HG02642 (cell line): ENCODE measurements around the gene KIFC1.
A peak's percentile ranks its signal among the peaks of the same experiment; 100 is the strongest.

Experiments used
- ATAC-seq: cut with Tn5 transposase; IDR thresholded peaks from one replicate; pipeline ENCODE4 v1.9.1; 2021; ENCODE audit warnings: mild to moderate bottlenecking; ENCODE audit not compliant: unreplicated experiment, poor library complexity

KIFC1 gene

DNA sequence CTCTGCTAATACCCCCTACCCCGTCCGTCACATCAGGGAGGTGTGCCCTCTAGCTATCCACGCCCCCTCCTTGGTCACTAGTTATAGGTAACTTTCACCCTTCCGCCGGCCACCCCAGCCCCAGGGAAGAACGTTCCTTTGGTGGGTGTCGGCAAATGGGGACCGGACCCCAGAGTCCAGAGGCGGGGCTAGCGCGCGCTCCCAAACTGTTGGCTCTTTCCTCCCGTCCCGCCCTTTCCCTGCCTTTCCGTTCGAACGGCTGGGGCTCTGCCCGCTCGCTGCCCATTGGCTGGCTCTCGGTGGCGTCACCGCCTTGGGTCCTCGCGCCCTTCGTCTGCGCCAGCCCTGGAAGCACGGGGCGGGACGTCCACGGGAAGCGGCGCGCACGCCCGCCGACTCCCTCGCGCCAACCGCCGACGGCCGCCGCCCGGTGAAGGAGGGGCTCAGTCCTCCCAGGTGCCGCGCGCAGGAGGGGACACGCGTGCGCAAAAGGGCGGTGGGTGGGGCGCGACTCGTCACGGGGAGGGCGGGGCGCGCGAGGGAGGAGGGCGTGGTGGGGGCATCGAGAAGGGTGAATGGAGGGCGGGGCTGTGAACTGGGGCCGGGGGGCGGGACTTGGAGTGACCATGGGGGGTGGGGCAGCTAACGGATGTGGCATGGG, 18.6 kb downstream of the KIFC1 start:
- peak; percentile 86 for ATAC-seq

DNA sequence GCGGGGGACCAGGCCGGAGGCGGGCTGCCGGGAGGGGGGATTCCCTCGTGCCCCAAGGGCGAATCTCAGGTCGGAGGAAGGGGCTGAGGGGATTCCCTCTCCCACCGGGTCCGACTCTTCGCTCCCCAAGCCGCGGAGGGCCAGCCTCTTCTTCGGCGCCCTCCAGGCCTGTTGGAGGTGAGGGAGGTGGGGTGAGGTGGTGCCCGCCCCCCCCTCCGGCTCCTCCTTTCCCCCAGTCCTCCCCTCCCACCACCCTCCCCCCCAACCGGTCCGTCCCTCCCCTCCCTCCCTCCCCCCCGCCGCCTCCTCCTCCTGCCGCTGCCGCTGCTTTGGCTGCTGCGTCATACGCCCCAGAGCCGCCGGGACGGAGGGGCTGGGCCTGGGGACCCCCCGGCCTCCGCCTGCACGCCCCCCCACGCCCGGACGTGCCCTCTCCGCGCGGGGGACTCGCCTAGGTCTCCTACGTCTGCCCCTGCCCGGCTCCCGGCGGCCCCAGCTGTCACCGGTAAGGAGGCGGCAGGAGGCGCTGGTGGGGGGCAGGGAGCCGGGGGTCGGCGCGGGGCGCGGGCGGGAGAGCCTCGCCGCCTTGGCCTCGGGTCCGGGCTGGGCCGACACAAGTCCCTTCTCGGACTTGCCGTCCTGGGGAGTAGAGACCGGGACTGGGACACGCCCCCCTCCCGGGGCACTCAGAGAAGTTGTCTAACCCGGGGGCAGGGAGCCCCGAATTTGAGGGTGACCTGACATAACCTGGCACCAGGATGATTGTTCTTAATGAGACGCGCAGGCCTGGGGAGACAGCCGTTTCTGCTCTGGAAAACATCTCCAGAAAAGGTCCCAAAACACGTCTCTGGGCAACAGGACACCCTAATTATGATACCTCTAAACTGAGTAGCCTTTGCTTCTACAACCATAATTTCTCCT, 19.3 kb downstream of the KIFC1 start, which contains the start of gene PHF1:
Gene PHF1 (plus strand): TSS at position 304 of the 921 bp plus-strand sequence. CDS start 1,250 bp downstream, outside the sequence.
- ATAC-seq = peak; percentile 38

DNA sequence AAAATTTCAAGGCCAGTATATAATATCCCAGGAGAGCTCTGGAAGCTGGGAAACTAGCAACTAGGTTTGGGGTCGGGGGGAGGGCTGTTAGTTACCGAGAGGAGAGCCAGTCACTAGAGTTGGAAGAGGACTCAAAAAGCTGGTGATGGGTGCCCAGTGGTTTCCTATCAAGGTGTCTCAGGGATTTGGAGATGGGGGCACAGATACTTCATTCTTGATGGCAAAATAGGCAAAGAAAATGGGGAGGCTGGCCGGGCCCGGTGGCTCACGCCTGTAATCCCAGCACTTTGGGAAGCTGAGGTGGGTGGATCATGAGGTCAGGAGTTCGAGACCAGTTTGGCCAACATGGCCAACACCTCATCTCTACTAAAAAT, 20.0 kb downstream of the KIFC1 start:
- no peak for ATAC-seq

DNA sequence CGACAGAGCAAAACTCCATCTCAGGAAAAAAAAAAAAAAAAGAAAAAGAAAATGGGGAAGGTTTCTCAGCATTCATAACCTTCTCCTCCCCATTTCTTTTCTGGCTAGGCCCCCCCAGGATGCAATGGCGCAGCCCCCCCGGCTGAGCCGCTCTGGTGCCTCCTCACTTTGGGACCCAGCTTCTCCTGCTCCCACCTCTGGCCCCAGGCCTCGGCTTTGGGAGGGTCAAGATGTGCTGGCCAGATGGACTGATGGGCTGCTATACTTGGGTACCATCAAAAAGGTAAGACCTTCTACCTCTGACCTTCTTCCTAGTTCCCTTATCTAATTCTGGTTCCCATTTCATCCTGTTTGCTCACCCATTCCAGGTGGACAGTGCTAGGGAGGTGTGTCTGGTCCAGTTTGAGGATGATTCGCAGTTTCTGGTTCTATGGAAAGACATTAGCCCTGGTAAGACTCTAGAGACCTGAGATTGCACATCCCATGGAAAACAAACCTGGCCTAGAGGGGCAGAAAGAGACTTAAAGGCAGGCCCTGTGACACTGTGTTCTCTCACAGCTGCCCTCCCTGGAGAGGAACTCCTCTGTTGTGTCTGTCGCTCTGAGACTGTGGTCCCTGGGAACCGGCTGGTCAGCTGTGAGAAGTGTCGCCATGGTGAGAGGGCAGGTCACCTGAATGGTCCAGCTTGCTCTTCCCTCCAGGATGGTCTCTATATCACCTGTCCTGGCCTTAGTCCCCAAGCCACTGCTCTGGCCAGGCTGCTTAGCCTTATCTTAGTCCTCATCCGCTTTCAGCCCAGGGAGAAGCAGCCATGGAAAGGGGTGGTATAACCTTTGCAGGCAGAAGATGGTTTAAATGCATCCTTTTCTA, 20.8 kb downstream of the KIFC1 start:
- ATAC-seq = no peak

DNA sequence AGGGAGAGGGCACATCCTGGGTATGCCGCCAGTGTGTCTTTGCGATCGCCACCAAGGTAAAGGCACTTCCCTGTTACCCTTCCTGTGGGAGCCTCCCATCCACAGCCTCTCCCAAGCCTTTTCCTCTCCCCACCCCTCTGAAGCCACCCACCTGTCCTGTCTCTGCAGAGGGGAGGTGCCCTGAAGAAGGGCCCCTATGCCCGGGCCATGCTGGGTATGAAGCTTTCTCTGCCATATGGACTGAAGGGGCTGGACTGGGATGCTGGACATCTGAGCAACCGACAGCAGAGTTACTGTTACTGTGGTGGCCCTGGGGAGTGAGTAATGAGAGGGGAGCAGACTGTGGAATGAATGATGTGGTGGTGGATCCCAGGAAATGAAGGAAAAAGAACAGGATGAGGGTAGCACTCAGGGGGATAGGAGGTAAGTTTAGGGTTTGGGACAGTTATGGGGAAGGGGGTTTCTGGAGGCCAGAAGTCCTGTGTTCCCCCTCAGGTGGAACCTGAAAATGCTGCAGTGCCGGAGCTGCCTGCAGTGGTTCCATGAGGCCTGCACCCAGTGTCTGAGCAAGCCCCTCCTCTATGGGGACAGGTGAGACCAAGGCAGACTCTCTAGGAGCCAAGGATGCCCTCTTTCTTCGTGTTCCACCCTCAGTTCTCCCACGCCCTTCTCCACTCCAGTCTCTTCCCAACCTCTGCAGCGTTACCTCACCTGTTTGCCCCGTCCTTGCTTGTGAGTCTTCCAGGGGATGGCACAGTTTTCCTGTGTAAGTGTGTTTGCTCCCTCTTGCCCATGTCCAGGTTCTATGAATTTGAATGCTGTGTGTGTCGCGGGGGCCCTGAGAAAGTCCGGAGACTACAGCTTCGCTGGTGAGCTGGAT, 21.9 kb downstream of the KIFC1 start:
- no peak for ATAC-seq

DNA sequence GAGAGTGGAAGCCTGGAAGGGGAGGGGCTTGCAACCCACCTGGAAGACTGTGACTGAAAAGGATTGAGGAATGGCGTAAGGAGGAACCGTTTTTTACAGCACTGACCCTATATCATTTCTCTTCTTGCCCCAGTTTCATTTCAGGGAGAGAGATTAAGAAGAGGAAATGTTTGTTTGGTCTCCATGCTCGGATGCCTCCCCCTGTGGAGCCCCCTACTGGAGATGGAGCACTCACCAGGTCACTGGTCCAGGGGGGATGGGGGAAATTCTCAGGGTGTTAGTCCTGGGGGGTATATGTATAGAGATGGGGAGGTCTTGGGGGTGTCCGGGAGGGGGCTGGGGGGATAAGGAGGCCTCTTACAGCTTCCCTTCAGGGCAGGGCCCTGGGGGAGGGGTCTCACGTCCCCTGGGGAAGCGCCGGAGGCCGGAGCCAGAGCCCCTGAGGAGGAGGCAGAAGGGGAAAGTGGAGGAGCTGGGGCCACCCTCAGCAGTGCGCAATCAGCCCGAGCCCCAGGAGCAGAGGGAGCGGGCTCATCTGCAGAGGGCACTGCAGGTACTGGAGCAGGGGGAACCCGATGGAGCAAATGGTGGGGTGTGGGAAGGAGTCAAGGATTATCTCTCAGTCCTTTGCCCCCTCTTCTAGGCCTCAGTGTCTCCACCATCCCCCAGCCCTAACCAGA, 23.1 kb downstream of the KIFC1 start:
- no peak for ATAC-seq

DNA sequence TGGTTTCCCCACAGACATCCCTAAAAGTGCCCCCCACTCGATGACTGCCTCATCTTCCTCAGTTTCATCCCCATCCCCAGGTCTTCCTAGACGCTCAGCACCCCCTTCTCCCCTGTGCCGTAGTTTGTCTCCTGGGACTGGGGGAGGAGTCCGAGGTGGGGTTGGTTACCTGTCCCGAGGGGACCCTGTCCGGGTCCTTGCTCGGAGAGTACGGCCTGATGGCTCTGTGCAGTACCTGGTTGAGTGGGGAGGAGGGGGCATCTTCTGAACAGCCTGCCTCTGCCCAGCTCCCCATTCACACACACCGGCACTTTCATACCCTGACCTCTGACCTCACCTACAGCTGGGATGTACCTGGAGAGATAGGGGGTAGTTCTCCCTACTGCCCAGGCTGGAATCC, 24.2 kb downstream of the KIFC1 start:
- ATAC-seq = no peak

DNA sequence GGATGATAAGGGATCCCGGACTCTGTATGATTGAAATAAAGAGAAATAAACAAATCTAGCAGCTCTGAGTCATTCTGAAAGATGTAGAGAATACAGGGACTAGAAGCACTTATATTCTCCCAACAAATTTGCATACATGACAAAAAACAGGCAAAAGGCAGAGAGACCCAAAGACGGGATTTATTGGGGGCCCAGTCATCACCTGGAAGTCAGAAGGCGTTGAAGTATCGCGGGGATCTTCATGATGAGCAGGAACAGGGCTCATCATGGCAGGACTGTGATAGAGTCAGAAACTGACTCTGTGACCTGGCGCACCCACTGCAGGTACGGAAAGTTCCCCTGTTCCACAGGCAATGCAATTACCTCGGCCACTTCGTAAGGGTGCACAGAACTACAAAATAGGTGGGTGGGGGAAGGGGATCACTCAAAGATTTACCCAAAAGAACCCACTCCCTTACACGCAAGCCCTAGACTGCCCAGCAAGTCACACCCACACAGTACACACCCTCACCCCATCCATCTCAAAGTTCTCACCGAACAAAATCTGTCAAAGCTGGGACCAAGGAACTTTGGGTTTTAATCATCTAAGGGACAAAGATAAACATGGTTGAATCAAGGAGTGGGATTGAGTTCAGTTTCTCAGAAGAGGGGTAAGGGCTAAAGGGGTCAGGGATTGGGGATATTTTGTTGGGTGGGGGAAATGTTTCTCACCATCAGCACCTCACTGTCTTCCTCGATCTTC, 24.9 kb downstream of the KIFC1 start:
- ATAC-seq = no peak

DNA sequence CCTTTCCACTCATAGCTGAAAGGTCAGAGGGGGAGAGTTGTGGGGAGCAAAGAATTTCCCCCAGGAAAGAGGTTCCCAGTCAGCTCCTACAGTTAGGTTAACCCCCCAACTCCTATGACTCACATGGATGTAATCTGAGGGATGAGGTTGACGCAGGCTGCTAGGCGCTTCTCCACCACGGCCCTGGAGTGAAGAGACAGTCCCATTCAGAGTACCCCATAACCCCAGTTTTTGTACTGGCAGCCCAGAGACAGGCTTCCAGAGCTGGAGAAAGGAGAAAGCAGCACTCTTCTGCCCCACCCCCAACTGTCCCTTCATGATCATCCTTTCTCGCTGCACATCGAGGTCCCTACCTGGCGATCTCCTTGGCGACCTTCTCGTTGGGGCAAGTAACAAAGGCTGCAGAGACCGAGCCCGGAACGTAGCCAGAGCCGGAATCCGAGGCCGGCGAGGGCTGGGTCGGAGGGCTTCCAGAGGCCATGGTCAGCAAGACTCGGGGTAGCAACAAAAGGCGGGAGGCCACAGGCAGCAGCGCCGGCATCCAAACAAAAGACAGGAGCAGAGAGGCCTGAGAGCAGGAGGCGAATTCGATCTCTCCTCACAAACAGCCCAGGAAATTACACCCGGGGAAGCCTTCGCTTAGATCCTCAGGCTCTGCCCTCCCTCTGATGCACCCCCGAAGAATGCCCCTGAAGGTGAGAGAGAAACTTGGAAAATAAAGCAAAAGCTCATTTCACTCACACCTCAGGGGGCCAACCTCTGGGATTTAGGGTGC, 25.7 kb downstream of the KIFC1 start:
- ATAC-seq = no peak

DNA sequence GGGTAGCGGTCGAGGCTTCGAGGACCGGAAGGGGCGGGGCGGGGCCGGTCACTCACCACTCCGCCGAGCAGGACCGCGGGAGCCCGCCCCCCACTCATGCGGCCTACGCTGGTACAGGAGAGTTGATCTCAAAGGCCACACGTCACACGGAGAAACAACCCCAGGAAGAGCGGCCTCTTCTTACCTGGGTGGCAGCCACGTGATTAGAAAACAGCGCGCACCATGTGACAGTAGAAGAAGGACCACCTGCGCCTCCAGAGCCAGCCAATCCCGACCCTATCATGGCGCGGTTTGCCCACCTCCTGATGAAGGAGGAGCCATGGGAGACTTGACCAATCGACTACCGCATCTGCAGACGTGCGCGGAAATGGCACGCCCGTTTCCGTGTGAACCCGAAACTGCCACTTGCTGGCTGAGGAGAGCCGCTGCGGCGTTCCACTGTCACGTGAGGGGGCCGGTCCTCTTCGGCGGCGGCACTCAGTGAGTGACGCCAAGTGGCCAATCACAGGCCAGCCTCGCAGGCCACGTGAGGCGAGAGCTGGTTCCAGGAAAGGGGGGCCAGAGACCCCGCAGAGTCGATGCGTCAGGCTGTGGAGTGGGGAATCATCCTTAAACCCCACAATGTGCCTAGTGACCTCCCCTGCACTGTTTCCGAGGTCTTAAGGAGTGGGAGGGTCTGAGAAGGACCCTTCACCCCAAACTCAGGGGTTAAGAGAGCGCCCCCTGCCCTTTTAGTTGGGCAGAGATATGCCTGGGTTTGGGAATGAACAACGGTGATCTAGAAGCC, 26.5 kb downstream of the KIFC1 start, which contains the start of gene CUTA:
Gene CUTA (minus strand): TSS at position 205 of the 787 bp plus-strand sequence. CDS start 107 bp downstream, at position 98.
- ATAC-seq = peak; percentile 88

DNA sequence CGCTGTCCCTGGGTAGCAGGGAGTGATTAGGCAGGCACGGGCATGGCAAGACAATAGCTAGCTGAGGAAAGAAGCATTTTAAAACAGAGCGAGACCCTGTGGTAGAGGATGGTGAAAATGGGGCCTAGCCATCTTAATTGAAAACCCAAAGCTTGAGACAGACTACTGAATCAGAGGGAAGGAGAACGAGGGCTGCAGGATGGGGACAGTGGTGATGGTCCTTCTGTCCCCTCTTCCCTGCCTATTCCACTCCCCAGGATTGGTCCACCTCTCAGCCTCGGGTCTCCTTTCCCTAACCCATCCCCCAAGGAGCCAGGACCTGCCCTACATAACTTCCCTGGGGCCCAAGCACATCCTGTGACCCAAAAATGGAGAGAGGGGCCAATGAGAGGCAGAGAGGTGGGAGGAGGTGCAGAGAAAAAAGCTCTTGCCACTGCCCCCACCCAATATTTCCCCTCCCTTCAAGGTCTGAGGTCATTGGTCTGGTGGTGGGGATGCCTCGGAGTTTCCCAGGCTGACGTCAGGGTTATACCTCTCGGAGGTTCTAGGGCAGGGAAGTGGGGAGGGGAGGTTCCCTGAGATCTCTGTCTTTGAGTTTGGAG, 27.2 kb downstream of the KIFC1 start:
- ATAC-seq = no peak

DNA sequence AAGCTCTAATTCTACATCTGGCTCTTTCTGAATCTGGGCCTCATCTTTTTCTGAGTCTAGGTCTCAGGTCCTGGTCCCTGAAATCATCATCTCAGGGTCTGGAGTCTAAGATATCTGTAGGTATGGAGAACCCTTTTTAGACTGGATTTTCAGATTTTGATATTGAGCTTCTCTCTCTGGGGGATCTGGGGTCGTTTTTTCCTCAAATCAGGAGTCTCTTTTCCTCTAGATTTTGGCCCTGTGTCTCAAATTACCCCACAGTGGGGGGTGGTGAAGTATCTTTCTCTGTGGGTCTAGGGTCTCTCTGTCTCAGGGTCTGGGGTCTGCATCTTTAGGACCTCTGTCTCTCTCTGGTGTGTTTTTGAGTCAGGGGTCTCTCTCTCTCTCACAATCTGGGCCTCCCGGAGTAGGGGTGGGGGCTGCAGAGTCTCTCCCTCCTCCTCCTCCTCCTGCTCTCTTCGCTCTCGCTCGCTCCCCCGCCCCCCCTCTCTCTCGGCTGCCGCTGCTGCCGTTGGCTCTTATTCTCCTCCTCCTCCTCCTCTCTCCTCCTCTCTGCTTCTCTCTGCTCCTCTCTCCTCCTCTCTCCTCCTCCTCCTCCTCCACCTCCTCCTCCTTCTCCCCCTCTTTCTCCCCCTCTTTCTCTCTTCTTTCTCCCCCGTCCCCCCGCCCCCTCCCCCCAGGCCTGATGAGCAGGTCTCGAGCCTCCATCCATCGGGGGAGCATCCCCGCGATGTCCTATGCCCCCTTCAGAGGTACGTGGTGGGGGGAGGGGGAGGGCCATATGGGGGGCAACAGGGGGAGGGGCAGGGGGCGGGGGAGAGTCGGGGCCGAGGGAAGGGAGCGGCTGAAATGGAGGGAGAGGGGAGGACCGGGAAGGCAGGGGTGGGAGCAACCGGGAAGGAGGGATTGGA, 28.2 kb downstream of the KIFC1 start, which contains the start of gene SYNGAP1:
Gene SYNGAP1 (plus strand): TSS at position 486 of the 911 bp plus-strand sequence. CDS start 200 bp downstream, at position 686.
- ATAC-seq = no peak

DNA sequence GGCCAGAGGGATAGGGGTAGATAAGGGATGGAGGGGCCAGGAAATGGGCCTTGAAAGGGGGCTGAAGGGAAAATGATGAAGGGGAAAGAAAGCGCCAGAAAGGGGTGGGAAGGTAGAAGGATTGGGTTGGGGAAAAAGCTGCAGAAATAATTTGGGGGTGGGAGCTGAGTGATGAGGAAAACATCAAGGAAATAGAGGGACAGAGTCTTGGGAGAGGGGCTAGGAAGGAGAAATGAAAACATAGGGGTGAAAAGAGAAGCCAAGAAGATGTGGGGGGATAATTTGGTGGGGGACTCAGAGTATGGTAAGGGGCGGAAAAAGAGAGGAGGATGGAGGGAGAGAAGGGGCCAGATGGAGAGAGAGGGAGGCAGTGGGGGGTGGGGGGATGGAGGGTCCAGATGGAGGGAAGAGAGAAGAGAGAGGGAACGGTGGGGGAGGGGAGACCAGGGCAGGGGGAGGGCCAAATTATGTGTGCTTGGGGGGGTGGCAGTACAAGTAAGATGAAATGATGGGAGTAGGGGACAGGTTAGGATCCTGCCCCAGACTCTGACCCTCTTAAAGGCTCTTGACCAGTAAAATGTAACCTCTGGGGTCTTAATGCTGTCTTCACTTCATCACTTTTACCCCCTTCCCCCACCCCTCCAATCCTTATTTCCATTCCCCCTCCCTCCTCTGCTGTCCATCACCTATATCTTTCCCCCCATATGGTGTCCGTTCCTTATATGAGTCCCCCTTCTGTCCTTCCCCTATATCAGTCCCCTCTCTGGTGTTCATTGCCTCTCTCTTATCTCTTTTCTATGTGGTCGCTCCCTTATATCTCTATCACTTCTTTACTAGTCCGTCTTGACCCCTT, 29.1 kb downstream of the KIFC1 start:
- no peak for ATAC-seq

DNA sequence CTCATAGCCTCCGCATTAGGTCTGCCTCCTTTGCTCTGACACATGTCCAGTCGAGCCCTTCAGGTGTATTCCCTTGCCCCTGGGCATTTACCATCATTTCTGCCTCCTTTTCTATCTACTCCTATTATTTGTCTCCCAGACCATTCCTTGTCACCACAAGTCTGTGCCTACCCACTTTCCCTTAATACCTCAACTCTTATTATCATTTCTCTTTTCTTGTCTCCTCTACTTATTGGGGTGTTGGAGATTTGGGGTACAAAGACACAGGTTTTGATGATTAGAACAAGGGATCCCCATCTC, 29.7 kb downstream of the KIFC1 start:
- ATAC-seq = no peak

DNA sequence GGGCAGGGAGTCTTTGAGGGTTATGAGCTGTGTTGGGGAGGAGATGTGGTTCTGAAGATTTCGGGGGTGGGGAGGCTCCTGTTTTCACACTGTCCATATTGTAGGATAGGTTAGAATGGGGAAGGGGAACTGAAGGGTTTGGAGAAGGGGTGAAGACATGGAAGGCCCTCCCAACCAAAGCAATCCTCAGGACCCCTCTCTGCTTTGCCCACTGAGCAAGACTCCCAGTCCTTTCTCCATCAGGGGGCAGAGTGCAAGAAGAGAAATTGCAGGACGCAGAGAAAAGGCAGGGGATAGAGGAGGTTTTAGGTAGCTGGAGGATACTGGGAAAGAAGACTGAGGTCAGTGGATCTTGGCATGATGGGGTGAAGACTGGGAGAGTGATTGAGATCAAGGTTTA, 32.2 kb downstream of the KIFC1 start:
- no peak for ATAC-seq
